Measurements from ENCODE around the gene AKNA.

Gene AKNA

GRCh38 chr9:114300846-114301797, 86.7 kb downstream of the AKNA start:
- no peak overlapping the region for H3K4me3 ChIP-seq (ENCODE audit: low read length)
- no peak for DNase-seq (ENCODE audit: low read depth, low spot score)

DNA sequence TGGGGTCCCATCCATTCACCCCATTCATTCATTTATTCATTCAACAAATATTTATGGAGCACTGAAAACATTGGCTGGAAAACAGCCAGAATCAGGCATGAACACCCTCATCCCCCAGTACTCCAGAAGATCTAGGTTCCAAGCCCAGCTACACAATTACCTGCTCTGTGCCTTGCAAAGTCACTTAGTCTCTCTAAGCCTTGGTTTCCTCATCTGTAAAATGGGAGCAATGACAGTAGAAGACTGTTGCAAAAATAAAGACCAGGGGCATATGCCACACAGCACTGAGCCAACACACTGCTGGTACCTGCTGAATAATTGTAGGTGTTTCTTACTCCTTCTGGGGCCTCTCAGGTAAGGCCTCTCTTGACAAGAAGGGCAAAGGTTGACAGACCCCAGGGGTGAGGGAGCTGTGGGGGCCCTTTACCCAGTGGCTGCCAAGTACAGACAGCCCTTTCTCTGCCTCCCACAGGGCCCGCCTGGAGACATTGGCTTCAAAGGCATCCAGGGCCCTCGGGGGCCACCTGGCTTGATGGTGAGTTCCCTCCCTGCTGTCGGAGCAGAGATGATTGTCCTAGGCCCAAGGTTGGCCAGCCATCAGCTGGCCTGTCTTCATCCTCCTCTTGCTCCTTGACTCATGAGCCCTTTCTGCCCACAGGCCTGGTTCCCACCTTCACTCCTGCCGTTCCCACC, 87.5 kb downstream of the AKNA start:
- no peak overlapping the region for H3K4me3 ChIP-seq (ENCODE audit: low read length)

GRCh38 chr9:114299286-114300152, 88.3 kb downstream of the AKNA start:
- DNase-seq (ENCODE audit: low read depth, low spot score), result no peak
- H3K4me3 ChIP-seq (ENCODE audit: low read length), result no peak overlapping the region

More for the DNA sequence above, 87.5 kb downstream of the AKNA start:
- DNase-seq (ENCODE audit: low read depth, low spot score), result no peak

GRCh38 chr9:114296338-114296737, 91.4 kb downstream of the AKNA start:
- H3K4me3 ChIP-seq (ENCODE audit: low read length), result no peak overlapping the region
- no peak for DNase-seq (ENCODE audit: low read depth, low spot score)

DNA sequence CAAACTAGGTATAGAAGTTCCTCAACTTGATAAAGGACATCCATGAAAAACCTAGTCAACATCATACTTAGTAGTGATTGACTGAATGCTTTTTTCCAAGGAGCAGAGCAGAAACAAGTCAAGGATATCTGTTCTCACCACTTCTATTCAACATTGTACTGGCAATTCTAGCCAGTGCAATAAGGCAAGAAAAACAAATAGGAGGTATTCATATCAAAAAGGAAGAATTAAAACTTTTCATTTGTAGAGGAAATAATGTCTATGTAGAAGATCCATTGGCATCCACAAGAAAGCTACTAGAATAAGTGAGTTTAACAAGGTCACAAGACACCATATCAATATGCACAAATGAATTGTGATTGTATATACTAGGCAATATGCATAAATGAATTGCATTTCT, 93.1 kb downstream of the AKNA start:
- no peak overlapping the region for H3K4me3 ChIP-seq (ENCODE audit: low read length)
- no peak for DNase-seq (ENCODE audit: low read depth, low spot score)

DNA sequence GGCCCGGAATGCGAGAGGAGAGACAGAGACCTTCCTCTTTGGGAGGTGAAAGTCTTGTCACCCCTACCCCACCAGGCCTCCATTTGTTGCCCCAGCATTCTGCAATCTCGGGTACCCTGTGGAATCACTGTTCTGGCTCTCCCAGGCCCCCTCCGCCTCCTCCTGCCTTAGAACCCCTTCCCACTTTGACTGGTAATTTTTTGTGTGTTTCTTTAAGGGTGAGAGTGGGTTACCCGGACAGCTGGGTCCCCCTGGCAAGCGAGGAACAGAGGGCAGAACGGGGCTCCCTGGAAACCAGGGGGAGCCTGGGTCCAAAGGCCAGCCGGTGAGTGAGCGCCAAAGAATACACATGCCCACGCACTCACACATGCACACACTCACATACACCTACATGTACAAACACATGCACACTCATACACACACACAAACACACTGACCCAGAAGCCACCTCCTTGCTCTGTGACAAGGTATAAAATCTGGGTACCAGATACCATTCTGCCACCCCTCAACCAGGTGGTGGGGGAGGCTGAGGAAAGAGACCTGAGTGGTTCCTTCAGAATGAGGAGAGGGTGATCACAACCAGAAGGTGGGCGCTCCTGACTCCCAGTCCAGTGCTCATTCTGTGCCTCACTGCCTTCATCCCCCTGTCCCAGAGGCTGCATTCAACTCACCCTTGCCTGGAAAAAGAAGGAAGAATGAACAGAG, 95.7 kb downstream of the AKNA start:
- no peak overlapping the region for H3K4me3 ChIP-seq (ENCODE audit: low read length)
- DNase-seq (ENCODE audit: low read depth, low spot score), result no peak

- no peak overlapping the region for H3K4me3 ChIP-seq (ENCODE audit: low read length)
These were observed 96.7 kb downstream of the AKNA start for GRCh38 chr9:114291064-114291474.

DNA sequence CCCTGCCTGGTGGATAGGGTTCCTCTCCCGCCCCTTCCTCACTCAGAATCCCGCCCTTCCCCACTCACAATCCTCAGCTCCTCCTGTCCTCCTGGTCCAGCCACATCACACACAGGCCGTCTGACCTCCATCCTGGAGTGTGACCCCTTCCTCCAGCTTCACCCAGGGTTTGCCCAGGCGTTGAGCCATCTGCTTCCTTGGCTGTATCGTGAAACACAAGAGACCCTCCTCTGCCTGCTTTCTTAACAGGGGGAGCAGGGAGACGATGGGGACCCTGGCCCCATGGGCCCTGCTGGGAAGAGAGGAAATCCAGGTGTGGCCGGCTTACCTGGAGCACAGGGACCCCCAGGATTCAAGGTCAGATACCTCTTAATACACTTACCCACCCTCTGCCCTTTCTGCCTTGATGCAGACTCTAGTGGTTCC, 97.2 kb downstream of the AKNA start:
- no peak for DNase-seq (ENCODE audit: low read depth, low spot score)
- no peak overlapping the region for H3K4me3 ChIP-seq (ENCODE audit: low read length)

More at GRCh38 chr9:114291064-114291474, 96.7 kb downstream of the AKNA start:
- DNase-seq (ENCODE audit: low read depth, low spot score), result peak; percentile 39

GRCh38 chr9:114289571-114290481, 98.0 kb downstream of the AKNA start:
- no peak overlapping the region for H3K4me3 ChIP-seq (ENCODE audit: low read length)
- no peak for DNase-seq (ENCODE audit: low read depth, low spot score)

GRCh38 chr9:114289106-114289505, 98.7 kb downstream of the AKNA start:
- H3K4me3 ChIP-seq (ENCODE audit: low read length), result no peak overlapping the region
- DNase-seq (ENCODE audit: low read depth, low spot score), result no peak

- DNase-seq (ENCODE audit: low read depth, low spot score), result no peak
- no peak overlapping the region for H3K4me3 ChIP-seq (ENCODE audit: low read length)
These were observed 99.3 kb downstream of the AKNA start for GRCh38 chr9:114288193-114289091.

GRCh38 chr9:114287763-114288192, 100.0 kb downstream of the AKNA start:
- no peak for DNase-seq (ENCODE audit: low read depth, low spot score)
- no peak overlapping the region for H3K4me3 ChIP-seq (ENCODE audit: low read length)

GRCh38 chr9:114287001-114287762, 100.6 kb downstream of the AKNA start:
- H3K4me3 ChIP-seq (ENCODE audit: low read length), result no peak overlapping the region
- no peak for DNase-seq (ENCODE audit: low read depth, low spot score)

GRCh38 chr9:114286146-114286679, 101.6 kb downstream of the AKNA start:
- DNase-seq (ENCODE audit: low read depth, low spot score), result no peak
- no peak overlapping the region for H3K4me3 ChIP-seq (ENCODE audit: low read length)

GRCh38 chr9:114285166-114285867, 102.5 kb downstream of the AKNA start:
- DNase-seq (ENCODE audit: low read depth, low spot score), result no peak
- no peak overlapping the region for H3K4me3 ChIP-seq (ENCODE audit: low read length)

Data from Jurkat, Clone E6-1 (cell line).